Skeletal muscle tissue (tissue), 4 donors: ENCODE measurements around the gene UBQLN4. TPM values are rescaled to one million over a fixed set of nuclear protein-coding genes. Genes with fewer than 3 reads are reported as not detected.

ENCODE experiments used
- H3K27ac ChIP-seq: one replicate; pipeline ENCODE4 v1.7.0; 2013; ENCODE audit warnings: mild to moderate bottlenecking, low read depth, low read length, inconsistent platforms
- H3K27me3 ChIP-seq, 3 donors: one replicate each; pipeline ENCODE4 v1.7.0; 2013; ENCODE audit warnings: low read length in 3 of 3; ENCODE audit not compliant: control insufficient read depth in 3 of 3, insufficient read depth in 3 of 3
- H3K36me3 ChIP-seq, 3 donors: one replicate each; pipeline ENCODE4 v1.7.0; 2013; ENCODE audit warnings: low read length in 3 of 3; ENCODE audit not compliant: control insufficient read depth in 3 of 3, insufficient read depth in 3 of 3
- H3K4me1 ChIP-seq, 3 donors: one replicate each; pipeline ENCODE4 v1.7.0; 2013; ENCODE audit warnings: low read length in 3 of 3, mild to moderate bottlenecking in 3 of 3; ENCODE audit not compliant: control insufficient read depth in 3 of 3, insufficient read depth in 3 of 3
- H3K4me3 ChIP-seq, 3 donors: one replicate each; pipeline ENCODE4 v1.7.0; 2013; ENCODE audit warnings: low read length in 3 of 3
- H3K9ac ChIP-seq, 3 donors: one replicate each; pipeline ENCODE4 v1.7.0; 2013; ENCODE audit warnings: low read length in 3 of 3, mild to moderate bottlenecking in 3 of 3, moderate library complexity in 2 of 3, low read depth in 1 of 3
- H3K9me3 ChIP-seq, 3 donors: one replicate each; pipeline ENCODE4 v1.7.0; 2013; ENCODE audit warnings: low read length in 3 of 3; ENCODE audit not compliant: control insufficient read depth in 3 of 3
- total RNA-seq: library from RNA; depleted of rRNA; stranded (reverse); fragments of >200 nt; gene quantifications from one replicate; pipeline ENCODE4 v1.2.3, GENCODE V29; 2014
- donor health status: Osteomylitis.

Gene UBQLN4
- total RNA-seq, 1 donor from 2014 or later: 15.7 TPM

DNA sequence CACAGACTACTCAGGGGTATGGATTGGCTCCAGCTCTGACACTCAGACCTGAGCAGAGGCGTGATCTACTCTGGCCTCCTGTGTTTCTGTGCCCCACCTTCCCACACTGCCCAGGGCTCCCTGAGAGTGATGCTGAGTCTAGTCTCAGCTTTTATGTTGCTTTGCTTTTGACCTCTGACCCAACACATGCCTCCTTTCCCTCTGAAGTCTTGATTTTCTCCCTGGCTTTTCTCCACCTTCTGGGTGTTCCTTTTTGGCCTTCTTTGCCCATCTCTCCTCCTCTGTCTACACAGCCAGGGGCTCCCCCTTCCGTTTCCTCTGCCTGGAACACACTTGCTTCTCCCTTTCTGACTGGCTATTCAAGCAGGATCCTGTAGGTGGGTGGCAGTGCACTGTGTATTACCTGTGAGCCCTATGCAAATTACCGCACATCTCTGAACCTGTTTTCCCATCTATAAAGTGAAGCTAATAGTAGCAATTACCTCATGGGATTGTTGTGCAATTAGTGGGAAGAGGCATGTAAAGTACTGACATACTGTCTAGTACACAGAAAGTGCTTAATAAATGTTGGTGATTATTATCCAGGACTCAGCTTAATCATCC is 42.4 kb upstream of the UBQLN4 start:
- Histone ChIP-seq H3K27ac (peak overlapping the region; percentile 78), H3K9me3 (no peaks in the 10 kb centered on the region), H3K27me3 (no peaks in the 10 kb centered on the region), H3K4me1 (peaks cover 18 to 23% (median 19%) of the 10 kb centered on the region in 3 donors), H3K4me3 (no peak overlapping the region), H3K9ac (peak overlapping the region; percentile 3 to 66 (median 58)), H3K36me3 (no peaks in the 10 kb centered on the region)

- H3K36me3 ChIP-seq: no peaks in the 10 kb centered on the region
- peaks cover 10 to 15% (median 11%) of the 10 kb centered on the region in 3 donors for H3K4me1 ChIP-seq
- H3K9ac ChIP-seq: no peak overlapping the region
- no peaks in the 10 kb centered on the region for H3K9me3 ChIP-seq
- no peaks in the 10 kb centered on the region for H3K27me3 ChIP-seq
- no peak overlapping the region for H3K4me3 ChIP-seq
- no peak overlapping the region for H3K27ac ChIP-seq
Measured at GRCh38 chr1:156091610-156092009, 38.0 kb upstream of the UBQLN4 start.

GRCh38 chr1:156090840-156091188 is 37.2 kb upstream of the UBQLN4 start:
- Histone ChIP-seq H3K9me3 (no peaks in the 10 kb centered on the region), H3K27ac (no peak overlapping the region), H3K4me3 (no peak overlapping the region), H3K27me3 (no peaks in the 10 kb centered on the region), H3K9ac (no peak overlapping the region), H3K4me1 (peaks cover 3 to 7% (median 7%) of the 10 kb centered on the region in 3 donors), H3K36me3 (no peaks in the 10 kb centered on the region)

DNA sequence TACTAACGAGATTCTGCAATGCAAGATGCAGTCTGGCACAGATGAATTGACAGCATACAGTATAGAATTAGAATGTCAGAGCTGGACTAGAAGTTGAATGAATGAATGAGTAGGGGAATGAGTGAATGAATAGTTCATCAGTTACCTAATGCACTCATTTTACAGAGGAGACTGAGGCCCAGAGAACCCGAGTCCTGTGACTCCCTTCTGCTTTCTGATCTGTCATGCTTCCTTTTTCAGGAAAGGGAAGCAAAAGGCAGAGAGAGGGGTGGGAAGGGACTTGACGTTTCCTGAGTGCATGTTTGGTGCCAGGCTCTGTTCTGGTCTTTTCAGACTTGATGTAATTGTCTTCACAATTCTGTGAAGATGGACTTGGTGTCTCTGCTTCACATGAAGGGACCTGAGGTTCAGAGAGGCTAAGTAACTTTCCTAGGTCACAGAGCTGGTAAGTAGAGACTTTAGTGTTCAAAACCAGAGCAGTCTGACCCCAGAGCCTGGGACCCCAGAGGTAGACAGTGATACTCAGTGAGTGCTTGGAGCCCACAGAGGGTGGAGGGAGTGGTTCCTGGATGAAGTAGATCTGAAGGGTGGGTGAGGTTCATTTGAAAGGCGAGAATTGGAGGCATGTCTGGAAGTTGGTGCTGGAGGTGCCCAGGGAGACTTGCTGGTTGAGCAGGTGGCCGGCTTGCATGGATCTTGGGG is 36.7 kb upstream of the UBQLN4 start:
- Histone ChIP-seq H3K27ac (no peak overlapping the region), H3K4me3 (no peak overlapping the region), H3K27me3 (no peaks in the 10 kb centered on the region), H3K36me3 (no peaks in the 10 kb centered on the region), H3K9ac (no peak overlapping the region), H3K4me1 (peaks cover 3 to 7% (median 7%) of the 10 kb centered on the region in 3 donors), H3K9me3 (no peaks in the 10 kb centered on the region)

DNA sequence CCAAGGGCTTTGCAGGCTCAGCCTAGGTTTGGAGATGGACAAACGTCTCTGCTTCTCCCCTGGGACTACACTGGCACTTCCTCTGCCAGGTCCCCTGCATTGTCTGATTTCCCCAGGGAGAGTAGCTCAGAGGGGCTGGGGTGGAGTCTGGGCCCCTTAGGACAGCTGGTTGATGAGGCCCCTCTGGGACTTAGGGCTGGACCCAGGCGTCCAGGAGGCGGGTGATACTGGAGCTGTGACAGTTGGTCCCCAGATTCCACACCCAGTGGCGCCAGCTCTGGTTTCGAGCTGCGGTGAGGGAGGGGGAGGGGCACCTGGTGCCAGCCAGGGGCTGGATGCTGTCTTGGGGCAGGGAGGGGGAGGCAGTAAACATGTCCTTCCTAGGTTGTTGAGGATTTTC is 36.1 kb upstream of the UBQLN4 start:
- Histone ChIP-seq H3K4me1 (peaks cover 3 to 7% (median 7%) of the 10 kb centered on the region in 3 donors), H3K9me3 (no peaks in the 10 kb centered on the region), H3K27ac (no peak overlapping the region), H3K9ac (peak overlapping the region in 1 of 3 donors; percentile 8), H3K27me3 (no peaks in the 10 kb centered on the region), H3K36me3 (no peaks in the 10 kb centered on the region), H3K4me3 (no peak overlapping the region)

DNA sequence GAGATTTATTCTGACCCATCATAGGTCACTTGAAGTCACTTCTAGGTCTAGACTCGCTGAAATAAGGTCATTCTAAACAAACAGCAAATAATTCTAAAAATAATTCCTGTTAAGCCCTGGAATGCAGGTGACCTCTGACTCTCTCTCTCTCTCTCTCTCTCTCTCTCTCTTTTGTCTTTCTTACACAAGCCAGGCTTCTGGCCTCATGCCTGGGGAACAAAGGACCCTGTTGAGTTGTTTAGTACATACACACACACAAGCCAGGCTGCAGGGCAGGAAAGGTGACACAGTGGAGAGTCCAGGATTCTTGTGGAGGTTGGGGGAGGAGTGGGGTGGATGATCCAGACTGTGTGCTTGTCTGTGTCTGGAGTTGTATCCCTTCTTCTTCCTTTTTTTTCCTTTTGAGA is 32.7 kb upstream of the UBQLN4 start:
- Histone ChIP-seq H3K27me3 (no peaks in the 10 kb centered on the region), H3K27ac (no peak overlapping the region), H3K4me3 (no peak overlapping the region), H3K4me1 (peaks cover 7 to 13% (median 11%) of the 10 kb centered on the region in 3 donors), H3K9ac (no peak overlapping the region), H3K9me3 (no peaks in the 10 kb centered on the region), H3K36me3 (no peaks in the 10 kb centered on the region)

DNA sequence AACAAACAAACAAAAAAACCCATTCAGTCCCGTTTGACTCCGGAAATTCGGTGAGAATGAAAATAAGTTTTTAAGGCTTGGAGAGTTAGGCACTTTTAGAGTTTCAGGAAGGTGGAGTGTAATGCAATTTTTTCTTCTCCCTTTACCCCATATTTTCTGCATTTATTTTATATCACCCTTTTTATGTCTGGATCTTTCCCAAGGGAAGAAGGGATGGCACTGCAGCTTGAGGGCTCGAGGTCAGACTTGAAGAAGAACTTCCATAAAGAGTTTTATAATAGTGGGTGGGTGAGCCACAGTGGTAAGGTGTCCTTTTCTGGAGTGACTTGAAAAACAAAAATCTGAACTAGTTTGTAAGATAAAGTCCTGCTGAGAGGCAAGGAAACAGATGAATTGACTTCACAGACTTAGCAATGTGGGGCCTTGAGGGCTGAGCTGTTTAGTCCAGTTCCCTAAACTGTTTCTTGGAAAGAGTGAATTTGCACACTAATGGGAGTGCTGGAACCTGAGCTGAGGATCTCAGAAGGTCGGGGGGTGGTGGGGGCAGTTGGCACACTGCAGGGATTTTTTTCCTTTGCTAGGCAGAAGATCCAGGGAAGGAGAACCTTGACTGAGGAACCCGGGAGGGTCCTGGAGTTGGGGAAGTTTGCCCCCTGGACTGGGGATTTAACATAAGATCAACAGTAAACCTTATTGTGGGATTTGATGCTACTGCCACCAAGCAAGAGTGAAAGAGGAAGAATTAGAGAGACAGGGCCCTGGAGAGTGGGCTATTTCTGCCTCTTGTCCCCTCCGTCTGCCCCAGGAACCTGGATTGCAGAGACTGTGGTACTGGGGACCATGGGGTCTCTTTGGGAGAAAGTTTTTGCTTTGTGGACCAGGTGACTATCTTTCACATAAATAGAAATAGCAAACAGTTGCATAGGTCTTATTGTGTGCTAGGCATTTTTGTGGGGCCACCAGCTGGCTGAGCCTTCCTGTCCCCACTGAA is 30.5 kb upstream of the UBQLN4 start:
- H3K9me3 ChIP-seq: no peaks in the 10 kb centered on the region
- no peak overlapping the region for H3K9ac ChIP-seq
- peaks cover 5 to 8% (median 8%) of the 10 kb centered on the region in 3 donors for H3K4me1 ChIP-seq
- no peaks in the 10 kb centered on the region for H3K27me3 ChIP-seq
- no peak overlapping the region for H3K4me3 ChIP-seq
- H3K27ac ChIP-seq: no peak overlapping the region
- H3K36me3 ChIP-seq: no peaks in the 10 kb centered on the region

GRCh38 chr1:156082309-156083091 is 28.9 kb upstream of the UBQLN4 start, which contains the start of gene MEX3A:
MEX3A (minus strand) TSS chr1:156082465; CDS start chr1:156081998, 467 bp downstream.
- peak within 1 kb of the TSS; percentile 38 to 69 (median 68) for H3K9ac ChIP-seq
- H3K4me3 ChIP-seq: peak within 1 kb of the TSS; percentile 74 to 84 (median 81)
- H3K27ac ChIP-seq: no peak within 1 kb of the TSS
- H3K4me1 ChIP-seq: peaks cover 5 to 8% (median 8%) of the 10 kb centered on the region in 3 donors
- H3K27me3 ChIP-seq: no peaks in the 10 kb centered on the region
- H3K9me3 ChIP-seq: no peaks in the 10 kb centered on the region
- no peaks in the 10 kb centered on the region for H3K36me3 ChIP-seq

DNA sequence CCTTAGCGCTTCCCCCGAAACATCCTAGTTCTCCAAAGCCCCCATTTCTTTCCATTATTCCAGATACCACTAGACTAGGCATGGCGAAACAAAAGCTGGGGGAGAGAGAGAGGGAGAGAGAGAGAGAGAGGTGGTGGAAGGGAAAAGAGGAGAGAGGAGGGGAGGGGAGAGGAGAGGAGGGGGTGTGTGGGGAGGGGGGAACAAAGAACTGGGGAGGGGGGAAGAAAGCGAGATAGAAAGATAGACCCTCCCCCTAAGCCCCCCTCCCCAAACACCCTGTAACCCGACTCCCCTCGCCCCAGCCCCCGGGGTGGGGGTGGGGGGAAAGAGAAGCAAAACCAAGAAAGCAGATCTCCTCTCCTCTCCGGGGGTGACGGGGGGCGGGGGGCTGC is 28.3 kb upstream of the UBQLN4 start:
- Histone ChIP-seq H3K9me3 (no peaks in the 10 kb centered on the region), H3K9ac (peak overlapping the region in 2 of 3 donors; percentile 14 to 69), H3K27me3 (no peaks in the 10 kb centered on the region), H3K36me3 (no peaks in the 10 kb centered on the region), H3K4me1 (peaks cover 5 to 11% (median 8%) of the 10 kb centered on the region in 3 donors), H3K4me3 (peak overlapping the region; percentile 74 to 84 (median 81)), H3K27ac (no peak overlapping the region)
